Vagina (tissue), 2 donors: Measurements from ENCODE around the gene CCDC194. TPM values are rescaled to one million over a fixed set of nuclear protein-coding genes. Genes with fewer than 3 reads are reported as not detected.
A peak's percentile ranks its signal among the peaks of the same experiment; 100 is the strongest.

ENCODE experiments used
- DNase-seq, 2 donors: peaks; one replicate each; pipeline ENCODE4 v3.0.0-alpha.2; 2017; ENCODE audit errors: extremely low spot score in 2 of 2
- H3K27ac ChIP-seq: fragments of 200-600 bp; sonication (generic); one replicate; pipeline ENCODE4 v1.5.1; 2019
- H3K27me3 ChIP-seq: fragments of 200-600 bp; sonication (generic); one replicate; pipeline ENCODE4 v1.5.1; 2019
- H3K36me3 ChIP-seq, 2 donors: fragments of 200-600 bp; sonication (generic); one replicate each; pipeline ENCODE4 v1.5.1; 2017 to 2019
- H3K4me1 ChIP-seq: fragments of 200-600 bp; sonication (generic); one replicate; pipeline ENCODE4 v1.5.1; 2019
- H3K4me3 ChIP-seq, 2 donors: fragments of 200-600 bp; sonication (generic); 1 replicate in 1 of 2; 2 replicates in 1 of 2; pipeline ENCODE4 v1.5.1; 2016 to 2019
- H3K9me3 ChIP-seq: fragments of 200-600 bp; sonication (generic); one replicate; pipeline ENCODE4 v1.5.1; 2019
- CTCF ChIP-seq, 3 experiments: fragments of 450-650 bp in 2 of 3; fragments of 200-600 bp in 1 of 3; sonication (generic) in 1 of 3; IDR thresholded peaks; one replicate each; pipeline ENCODE4 v1.5.1; 2017 to 2019; ENCODE audit warnings: antibody characterized with exemption in 3 of 3, mild to moderate bottlenecking in 2 of 3, moderate library complexity in 2 of 3
- POLR2A ChIP-seq, 2 donors: fragments of 450-650 bp; IDR thresholded peaks; one replicate each; pipeline ENCODE4 v1.6.1; 2017; ENCODE audit warnings: antibody characterized with exemption in 2 of 2, mild to moderate bottlenecking in 2 of 2, moderate library complexity in 2 of 2
- POLR2AphosphoS5 ChIP-seq, 2 donors: sonication (generic); formaldehyde crosslinking; IDR thresholded peaks; one replicate each; pipeline ENCODE4 v1.9.0; 2017; ENCODE audit warnings: antibody characterized with exemption in 2 of 2, mild to moderate bottlenecking in 2 of 2, low read depth in 1 of 2; ENCODE audit not compliant: insufficient read depth in 1 of 2
- intact Hi-C: fragments of 100-400 bp; cut with DNase I; formaldehyde crosslinking; loops from one replicate; pipeline ENCODE4 v1.15.1; 2023
- total RNA-seq: library from RNA; depleted of rRNA; stranded (reverse); fragments of >200 nt; gene quantifications from one replicate; pipeline ENCODE4 v1.2.3, GENCODE V29; 2016

CCDC194 gene
- total RNA-seq, 1 donor from 2014 or later: not detected

DNA sequence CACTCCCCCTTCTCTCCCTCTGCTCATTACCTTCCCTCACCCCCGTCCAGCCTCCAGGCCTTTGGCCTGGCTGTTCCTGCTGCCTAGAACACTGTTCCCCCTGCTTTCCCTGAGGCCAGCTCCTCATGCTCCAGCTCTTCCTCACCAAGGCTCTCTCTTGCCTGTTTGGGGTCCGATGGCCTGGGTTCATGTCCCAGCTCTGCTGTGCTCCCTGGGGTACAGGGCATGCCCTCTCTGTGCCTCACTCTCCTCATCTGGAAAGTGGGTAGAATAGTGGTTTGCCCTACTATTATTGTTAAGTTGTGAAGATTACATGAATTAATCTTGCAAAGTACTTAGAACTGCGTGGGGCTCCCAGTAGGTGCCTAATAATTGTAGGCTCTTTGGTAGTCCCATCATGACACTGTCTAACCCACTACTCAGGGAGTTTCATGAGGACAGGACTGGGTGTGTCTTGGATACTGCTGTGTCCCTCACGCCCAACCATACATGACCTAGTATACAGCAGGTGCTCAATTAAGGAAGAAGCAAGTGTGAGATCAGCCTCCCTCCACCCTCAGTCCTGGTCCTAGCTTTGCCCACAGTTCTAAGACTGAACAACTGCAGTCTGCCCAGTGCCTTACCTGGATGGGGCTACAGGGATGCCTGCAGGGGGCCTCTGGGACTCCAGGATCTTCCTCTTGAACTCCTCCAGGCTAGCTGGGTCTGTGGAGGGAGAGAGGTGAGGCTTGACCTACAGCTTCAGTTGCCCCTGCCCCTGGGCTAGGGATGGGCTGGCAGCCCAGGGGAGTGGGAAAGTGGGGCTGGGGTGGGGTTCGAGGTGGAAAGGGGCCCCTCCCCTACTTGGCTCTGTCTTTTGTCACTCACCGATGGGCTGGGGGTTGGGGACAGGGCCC is 33.8 kb downstream of the CCDC194 start:
- H3K27me3 ChIP-seq: no peaks in the 10 kb centered on the region
- no peaks in the 10 kb centered on the region for H3K4me1 ChIP-seq
- no peak for DNase-seq
- no peaks in the 10 kb centered on the region for H3K36me3 ChIP-seq
- no peak overlapping the region for H3K4me3 ChIP-seq
- H3K27ac ChIP-seq: no peak overlapping the region
- TF ChIP-seq CTCF (IDR thresholded peaks at IDR 0.05) (no peak), POLR2AphosphoS5 (IDR thresholded peaks at IDR 0.05; ENCODE audit: insufficient read depth in 1 of 2, low read depth in 1 of 2) (no peak), POLR2A (IDR thresholded peaks at IDR 0.05) (no peak)
- intact Hi-C loops: no loop called here
- no peaks in the 10 kb centered on the region for H3K9me3 ChIP-seq

GRCh38 chr19:17358395-17358794 is 35.6 kb downstream of the CCDC194 start:
- DNase-seq: no peak
- intact Hi-C loops: no loop called here
- H3K4me3 ChIP-seq: no peak overlapping the region
- TF ChIP-seq POLR2A (IDR thresholded peaks at IDR 0.05) (no peak), POLR2AphosphoS5 (IDR thresholded peaks at IDR 0.05; ENCODE audit: insufficient read depth in 1 of 2, low read depth in 1 of 2) (peak; percentile 33 to 49)
- no peaks in the 10 kb centered on the region for H3K4me1 ChIP-seq
- H3K36me3 ChIP-seq: no peaks in the 10 kb centered on the region
- H3K27ac ChIP-seq: no peak overlapping the region
- H3K9me3 ChIP-seq: no peaks in the 10 kb centered on the region
- H3K27me3 ChIP-seq: no peaks in the 10 kb centered on the region

- H3K9me3 ChIP-seq: no peaks in the 10 kb centered on the region
- no peak overlapping the region for H3K27ac ChIP-seq
- no peak for DNase-seq
- no peaks in the 10 kb centered on the region for H3K36me3 ChIP-seq
- H3K27me3 ChIP-seq: no peaks in the 10 kb centered on the region
- no peak for TF ChIP-seq CTCF (IDR thresholded peaks at IDR 0.05)
- no peak for TF ChIP-seq POLR2A (IDR thresholded peaks at IDR 0.05)
- no peak for TF ChIP-seq POLR2AphosphoS5 (IDR thresholded peaks at IDR 0.05; ENCODE audit: insufficient read depth in 1 of 2, low read depth in 1 of 2)
- intact Hi-C loops: no loop called here
- no peak overlapping the region for H3K4me3 ChIP-seq
- peaks cover 7% of the 10 kb centered on the region for H3K4me1 ChIP-seq
Observed at GRCh38 chr19:17357724-17358123, 36.3 kb downstream of the CCDC194 start.

GRCh38 chr19:17357078-17357666 is 36.8 kb downstream of the CCDC194 start:
- intact Hi-C loops: no loop called here
- no peaks in the 10 kb centered on the region for H3K9me3 ChIP-seq
- no peaks in the 10 kb centered on the region for H3K27me3 ChIP-seq
- H3K27ac ChIP-seq: no peak overlapping the region
- no peaks in the 10 kb centered on the region for H3K36me3 ChIP-seq
- H3K4me3 ChIP-seq: no peak overlapping the region
- DNase-seq: no peak
- no peak for TF ChIP-seq POLR2A (IDR thresholded peaks at IDR 0.05)
- TF ChIP-seq CTCF (IDR thresholded peaks at IDR 0.05): no peak
- no peak for TF ChIP-seq POLR2AphosphoS5 (IDR thresholded peaks at IDR 0.05; ENCODE audit: insufficient read depth in 1 of 2, low read depth in 1 of 2)
- peaks cover 12% of the 10 kb centered on the region for H3K4me1 ChIP-seq

- DNase-seq: no peak
- peaks cover 27% of the 10 kb centered on the region for H3K4me1 ChIP-seq
- H3K36me3 ChIP-seq: no peaks in the 10 kb centered on the region
- no peaks in the 10 kb centered on the region for H3K27me3 ChIP-seq
- intact Hi-C loops: no loop called here
- no peak for TF ChIP-seq POLR2AphosphoS5 (IDR thresholded peaks at IDR 0.05; ENCODE audit: insufficient read depth in 1 of 2, low read depth in 1 of 2)
- TF ChIP-seq CTCF (IDR thresholded peaks at IDR 0.05): no peak
- no peak for TF ChIP-seq POLR2A (IDR thresholded peaks at IDR 0.05)
- no peak overlapping the region for H3K27ac ChIP-seq
- H3K9me3 ChIP-seq: no peaks in the 10 kb centered on the region
- no peak overlapping the region for H3K4me3 ChIP-seq
Observed at GRCh38 chr19:17353386-17353785, 40.6 kb downstream of the CCDC194 start.
